Stimulated activated CD4-positive, alpha-beta T cell treated with anti-CD3 and anti-CD28 coated beads, Interleukin-12 subunit alpha, Interleukin-12 subunit beta, amount 100 ng/mL, for 24 hours (primary cell): ENCODE results near the gene ATG9B.
"Not testable (repeated sequence)": the region's sequence is repeated elsewhere in the genome, so short reads cannot be mapped to it uniquely, and the experiment has no call there.

Experiments
- DNase-seq, 2 experiments: peaks; one replicate each; pipeline ENCODE4 v3.0.0-alpha.2; 2020; ENCODE audit warnings: low read depth in 2 of 2

Gene ATG9B

DNA sequence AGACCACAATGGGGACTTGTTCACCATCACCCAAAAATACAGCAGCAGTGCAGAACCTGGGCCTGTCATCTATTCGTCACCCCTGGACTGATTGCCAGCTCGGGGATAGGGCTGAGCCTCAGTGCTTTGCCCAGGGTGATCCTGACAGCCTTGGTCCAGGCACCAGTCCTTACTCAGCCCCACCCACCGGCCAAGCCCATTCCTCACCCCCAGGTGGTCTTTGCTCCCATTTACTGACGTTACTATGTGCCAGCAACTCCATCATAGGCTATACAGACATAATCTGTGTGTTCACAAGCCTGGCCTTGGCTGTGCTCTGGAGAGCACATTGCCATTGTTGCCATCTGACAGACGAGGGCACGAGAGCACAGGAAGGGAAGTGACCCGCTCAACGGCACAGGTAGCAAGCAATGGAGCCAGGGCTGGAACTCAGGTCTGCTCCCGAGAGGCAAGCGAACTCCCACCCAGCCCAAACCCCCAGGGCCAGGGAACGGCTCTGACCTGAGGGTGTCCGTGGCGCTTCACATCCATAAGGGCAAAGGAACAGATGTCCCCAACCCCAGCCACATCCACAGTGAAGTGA, 6.8 kb downstream of the ATG9B start:
- DNase-seq = no peak

DNA sequence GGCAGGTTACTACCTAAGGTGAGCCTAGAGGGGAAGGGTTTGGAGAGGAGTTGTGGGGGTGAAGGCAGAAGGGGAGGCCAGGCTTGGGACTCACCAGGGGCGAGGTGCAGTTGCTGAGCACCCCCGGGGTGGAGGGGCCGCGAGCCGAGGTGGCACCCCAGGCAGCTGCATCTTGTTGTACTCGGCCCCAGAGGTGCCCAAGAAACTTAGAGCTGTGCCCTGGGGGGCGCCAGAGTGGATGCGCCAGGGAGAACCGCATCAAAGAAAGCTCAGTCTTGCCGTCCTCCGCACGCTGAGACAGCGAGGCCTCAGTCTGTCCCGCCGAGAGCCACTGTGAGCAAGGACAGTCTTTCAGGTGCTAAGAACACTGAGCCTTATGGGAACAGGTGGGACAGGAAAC, 7.4 kb downstream of the ATG9B start:
- no peak for DNase-seq

DNA sequence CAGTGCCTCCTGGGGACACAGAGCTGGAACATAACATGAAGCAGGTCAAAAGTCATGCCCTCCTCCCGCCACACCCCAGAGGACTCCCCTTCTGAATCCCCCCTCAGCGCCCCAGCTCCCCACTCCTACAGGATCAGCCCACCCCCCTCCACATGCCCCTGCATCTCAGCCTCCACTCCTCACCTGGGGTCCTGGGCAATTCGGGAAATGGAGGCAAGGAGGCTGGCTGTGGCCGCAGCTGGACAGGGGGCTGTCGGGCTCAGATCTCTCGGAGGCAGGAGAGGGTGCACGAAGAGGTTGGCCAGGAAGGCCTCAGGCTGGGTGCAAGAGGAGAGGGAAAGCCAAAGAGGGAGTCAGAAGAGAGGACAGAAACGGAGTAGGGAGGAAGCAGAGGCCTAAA, 7.8 kb downstream of the ATG9B start:
- DNase-seq = no peak

DNA sequence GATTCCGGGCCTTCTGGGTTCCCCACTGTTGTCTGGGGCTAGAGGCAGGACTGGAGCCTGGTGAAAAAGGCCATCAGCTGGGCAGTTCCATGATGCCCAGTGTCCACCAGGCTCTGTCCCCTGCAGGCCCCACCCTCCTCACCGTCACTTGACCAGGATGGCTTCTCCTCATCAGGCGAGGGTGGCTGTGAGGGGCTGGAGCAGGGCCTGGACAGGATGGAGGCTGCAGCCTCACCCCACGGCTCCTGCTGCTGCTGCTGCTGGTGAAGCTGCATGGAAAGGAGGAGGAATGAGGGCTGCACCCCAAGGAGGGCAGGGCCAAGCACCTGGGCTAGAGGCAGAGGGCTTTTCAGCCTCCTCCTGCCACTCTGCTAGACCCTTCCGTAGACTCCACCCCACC, 8.3 kb downstream of the ATG9B start:
- DNase-seq = no peak

DNA sequence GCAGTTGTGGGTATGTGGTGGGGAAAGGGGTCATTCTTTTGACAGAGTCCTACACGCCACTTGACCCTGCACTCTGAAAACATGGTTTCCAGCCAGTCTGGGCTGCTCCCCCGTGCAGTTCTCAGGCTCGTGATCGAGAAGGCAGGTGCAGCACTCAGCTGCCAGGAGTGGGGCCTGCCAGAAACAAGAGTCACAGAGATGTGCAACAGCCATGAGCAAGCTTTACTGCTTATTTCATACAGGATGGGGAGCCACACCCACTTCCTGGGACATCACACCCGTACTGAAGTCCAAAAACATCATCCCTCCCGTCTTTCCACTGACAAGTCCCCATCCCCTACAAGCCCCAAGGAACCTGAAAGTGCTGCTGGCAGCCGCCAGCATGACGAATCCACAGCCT, 9.3 kb downstream of the ATG9B start:
- DNase-seq = no peak

DNA sequence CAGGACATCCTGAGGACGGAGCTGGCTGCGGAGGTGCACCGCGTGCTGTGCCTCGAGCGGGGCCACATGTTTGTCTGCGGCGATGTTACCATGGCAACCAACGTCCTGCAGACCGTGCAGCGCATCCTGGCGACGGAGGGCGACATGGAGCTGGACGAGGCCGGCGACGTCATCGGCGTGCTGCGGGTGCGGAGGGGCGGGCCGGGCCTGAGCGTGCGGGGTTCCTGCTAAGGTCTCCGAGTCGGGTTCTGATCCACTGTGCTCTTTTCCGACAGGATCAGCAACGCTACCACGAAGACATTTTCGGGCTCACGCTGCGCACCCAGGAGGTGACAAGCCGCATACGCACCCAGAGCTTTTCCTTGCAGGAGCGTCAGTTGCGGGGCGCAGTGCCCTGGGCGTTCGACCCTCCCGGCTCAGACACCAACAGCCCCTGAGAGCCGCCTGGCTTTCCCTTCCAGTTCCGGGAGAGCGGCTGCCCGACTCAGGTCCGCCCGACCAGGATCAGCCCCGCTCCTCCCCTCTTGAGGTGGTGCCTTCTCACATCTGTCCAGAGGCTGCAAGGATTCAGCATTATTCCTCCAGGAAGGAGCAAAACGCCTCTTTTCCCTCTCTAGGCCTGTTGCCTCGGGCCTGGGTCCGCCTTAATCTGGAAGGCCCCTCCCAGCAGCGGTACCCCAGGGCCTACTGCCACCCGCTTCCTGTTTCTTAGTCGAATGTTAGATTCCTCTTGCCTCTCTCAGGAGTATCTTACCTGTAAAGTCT, 10.4 kb downstream of the ATG9B start:
- DNase-seq = peak; percentile 66 to 80

DNA sequence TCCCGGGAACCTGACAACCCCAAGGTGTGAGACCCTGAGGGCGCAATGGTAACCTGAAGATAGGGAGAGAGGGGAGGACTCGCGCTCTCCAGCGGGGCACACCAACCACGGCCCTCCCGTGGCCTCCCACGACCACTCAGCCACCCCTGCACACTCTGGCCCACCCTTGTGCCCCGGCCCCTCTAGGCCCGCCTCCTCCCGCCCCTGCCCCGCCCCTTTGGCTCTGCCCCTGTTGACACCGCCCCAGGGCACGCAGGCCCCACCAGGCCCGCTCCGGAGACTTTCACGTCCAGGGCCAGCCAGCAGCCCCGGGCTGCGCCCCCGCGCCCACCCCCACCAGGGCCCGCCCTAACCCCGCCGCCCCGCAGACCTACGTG, 10.9 kb downstream of the ATG9B start:
- no peak for DNase-seq

DNA sequence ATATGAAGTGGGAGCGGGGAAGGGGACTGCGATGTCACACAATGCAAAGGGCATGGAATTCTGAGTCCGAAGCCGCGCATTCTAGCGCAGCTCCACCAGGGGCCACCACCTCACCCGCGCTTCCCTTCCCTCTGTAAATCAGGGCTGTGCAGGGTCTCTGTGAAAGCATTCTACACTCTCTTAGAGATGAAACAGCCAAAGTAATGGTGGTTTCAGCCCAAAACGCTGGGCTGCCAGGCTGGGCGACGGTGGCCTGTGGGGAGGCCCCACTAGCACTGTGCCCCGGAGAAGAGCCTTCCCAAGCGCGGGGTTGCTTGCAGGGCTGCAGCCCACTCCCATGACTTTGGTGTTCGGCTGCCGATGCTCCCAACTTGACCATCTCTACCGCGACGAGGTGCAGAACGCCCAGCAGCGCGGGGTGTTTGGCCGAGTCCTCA, 11.4 kb downstream of the ATG9B start:
- no peak for DNase-seq

DNA sequence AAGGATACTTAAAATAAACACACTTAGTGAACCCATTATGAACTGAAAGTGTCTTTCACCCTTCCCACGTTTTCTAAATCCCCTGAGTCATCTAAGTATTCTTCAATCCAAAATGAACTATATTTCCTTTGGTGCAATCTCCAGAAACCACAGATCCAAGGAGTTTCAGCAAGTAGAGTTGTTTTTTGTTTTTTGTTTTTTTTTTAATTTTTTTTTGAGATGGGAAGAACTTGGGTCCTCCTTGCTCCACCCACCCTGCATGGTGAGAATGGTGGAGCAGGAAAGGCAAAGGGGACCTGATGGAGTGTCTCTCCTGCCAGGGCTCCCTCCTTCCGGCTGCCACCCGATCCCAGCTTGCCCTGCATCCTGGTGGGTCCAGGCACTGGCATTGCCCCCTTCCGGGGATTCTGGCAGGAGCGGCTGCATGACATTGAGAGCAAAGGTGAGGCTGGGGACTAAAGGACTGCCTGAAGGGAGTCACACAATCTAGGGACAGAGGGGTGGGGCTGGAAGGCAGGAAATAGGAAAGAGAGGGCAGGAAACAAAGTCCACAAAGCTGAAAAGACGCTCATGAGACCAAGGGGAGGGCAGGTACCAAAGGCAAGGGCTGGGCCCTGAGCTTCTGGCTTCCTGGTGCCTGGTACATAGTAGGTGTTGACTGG, 12.1 kb downstream of the ATG9B start:
- DNase-seq = no peak

DNA sequence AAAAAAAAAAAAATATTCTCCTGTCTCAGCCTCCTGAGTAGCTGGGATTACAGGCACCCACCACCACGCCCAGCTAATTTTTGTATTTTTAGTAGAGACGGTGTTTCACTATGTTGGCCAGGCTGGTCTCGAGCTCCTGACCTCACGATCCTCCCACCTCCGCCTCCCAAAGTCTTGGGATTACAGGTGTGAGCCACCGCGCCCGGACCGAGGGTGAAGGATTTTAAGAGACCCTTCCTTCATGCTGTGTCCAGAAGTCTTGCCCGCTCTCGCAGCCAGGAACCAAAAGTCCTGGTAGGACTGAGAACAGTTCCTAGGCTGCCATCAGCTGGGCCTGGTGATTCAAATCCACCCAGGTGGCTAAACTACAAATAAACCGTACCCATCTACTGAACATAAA, 12.7 kb downstream of the ATG9B start:
- not testable (repeated sequence) for DNase-seq

DNA sequence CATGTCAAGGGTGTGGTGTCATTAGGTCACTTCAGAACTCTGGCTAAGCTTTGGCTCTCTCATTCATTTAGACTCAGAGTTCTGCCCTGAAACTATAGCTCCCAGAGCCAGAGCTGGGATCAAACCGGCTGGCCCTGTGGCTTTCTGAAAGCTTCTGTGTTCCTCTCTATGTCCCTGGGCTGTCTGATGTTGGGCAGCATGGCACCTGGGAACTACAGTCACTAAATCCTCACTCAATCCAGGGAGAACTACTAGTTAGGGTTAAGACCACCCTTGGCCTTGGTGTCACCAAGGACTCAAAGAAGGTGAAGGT, 13.2 kb downstream of the ATG9B start:
- no peak for DNase-seq

DNA sequence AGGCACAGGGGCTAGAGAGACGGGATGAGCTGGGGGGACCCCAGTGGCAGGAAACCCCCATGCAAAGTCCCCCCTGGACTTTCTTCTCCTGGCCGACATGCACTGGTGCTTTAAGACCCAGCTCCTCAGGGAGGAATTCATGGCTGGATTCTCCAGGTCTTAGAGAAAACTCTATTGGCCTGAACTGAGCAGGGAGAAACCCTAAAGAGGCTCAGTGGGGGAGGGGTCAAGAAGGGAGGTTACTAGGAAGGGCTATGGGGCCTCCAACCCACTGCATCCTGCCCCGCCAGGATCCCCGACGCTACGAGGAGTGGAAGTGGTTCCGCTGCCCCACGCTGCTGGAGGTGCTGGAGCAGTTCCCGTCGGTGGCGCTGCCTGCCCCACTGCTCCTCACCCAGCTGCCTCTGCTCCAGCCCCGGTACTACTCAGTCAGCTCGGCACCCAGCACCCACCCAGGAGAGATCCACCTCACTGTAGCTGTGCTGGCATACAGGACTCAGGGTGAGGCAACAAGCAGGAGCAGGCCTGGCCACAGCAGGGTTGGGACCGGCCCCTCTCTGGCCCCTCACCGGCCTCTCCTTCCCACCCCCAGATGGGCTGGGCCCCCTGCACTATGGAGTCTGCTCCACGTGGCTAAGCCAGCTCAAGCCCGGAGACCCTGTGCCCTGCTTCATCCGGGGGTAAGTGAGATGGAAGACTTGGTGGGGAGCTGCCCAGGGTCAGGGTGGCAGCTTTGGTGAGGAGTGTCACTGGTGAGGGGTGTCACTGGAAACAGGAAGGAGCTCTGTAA, 13.8 kb downstream of the ATG9B start:
- DNase-seq = no peak

DNA sequence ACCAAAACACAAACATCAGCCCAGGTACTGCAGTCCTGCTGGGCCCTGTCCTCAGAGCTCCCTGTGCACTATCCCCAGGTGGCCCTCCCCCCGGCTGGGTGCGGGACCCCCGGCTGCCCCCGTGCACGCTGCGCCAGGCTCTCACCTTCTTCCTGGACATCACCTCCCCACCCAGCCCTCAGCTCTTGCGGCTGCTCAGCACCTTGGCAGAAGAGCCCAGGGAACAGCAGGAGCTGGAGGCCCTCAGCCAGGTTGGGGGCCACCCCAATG, 14.3 kb downstream of the ATG9B start:
- DNase-seq = no peak

DNA sequence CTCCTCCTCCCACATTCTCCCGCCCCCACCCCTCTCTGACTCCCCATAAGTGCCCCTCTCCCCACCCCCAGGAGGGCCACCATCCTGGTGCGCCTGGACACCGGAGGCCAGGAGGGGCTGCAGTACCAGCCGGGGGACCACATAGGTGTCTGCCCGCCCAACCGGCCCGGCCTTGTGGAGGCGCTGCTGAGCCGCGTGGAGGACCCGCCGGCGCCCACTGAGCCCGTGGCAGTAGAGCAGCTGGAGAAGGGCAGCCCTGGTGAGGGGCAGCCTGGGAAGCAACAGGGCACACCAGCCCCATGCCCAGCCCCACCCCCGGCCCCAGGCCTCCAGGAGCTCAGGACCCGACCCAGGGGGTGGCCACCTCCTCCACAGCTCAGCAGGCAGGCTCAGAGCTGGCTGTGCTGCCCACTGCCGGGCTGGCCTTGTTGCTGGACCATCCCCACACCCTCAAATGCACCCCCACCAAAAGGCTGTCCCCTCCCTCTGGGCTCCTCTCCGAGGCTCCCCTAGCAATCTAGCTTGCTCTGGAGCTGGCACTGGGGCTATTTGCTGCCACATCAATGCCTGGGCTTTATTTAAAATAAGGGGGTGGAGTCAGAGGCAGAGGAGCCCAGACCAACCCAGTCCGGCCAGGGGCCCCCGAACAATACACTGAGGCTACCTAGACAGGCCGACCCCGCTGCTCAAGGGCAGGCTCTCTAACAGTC, 14.8 kb downstream of the ATG9B start:
- DNase-seq = no peak

DNA sequence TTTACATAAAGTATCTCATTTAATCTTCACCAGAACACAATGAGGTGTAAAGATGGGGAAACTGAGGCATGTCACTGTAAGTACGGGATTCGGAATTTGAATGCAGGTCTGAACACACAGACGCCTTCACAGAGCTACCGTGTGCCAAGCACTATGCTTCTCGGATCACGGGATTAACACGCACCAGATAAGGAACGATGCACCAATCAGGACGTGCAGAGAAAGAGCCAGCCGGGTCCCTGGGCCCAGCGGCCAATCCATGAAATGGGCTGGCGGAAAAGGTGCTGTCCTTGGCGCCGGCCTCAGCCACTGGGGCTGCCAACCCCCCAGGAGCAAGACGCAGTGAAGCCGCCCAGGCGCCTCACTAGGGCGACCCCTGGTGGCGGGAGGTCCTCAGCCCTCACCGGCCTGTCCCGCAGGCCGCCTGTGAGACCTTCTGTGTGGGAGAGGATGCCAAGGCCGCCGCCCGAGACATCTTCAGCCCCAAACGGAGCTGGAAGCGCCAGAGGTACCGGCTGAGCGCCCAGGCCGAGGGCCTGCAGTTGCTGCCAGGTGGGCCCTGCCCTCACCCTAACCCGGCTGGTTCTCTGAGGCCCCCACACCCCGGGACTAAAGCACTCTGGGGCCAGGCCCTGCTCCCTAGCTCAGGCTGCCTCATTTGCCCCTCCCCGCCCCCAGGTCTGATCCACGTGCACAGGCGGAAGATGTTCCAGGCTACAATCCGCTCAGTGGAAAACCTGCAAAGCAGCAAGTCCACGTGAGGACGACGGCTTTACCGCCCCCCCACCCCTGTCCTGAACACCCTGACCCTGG, 15.6 kb downstream of the ATG9B start:
- DNase-seq = peak; percentile 70 to 82

DNA sequence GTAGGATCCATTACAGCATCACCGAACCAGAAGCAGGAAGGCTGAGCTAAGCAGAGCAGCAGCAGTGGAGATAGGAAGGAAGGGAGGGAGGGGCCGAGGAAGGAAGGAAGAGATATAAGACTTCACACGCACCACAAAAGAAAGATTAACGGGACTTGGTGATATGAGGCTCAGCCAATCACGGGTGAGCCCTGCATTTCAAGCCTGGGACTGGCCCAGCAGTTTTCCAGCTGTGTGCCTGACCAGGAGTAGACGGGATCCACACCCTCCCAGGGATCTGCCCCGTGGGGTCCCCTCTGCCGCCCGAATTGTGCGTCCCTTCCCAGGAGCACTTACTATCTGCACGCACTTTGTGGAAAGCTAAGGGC, 16.2 kb downstream of the ATG9B start:
- no peak for DNase-seq

DNA sequence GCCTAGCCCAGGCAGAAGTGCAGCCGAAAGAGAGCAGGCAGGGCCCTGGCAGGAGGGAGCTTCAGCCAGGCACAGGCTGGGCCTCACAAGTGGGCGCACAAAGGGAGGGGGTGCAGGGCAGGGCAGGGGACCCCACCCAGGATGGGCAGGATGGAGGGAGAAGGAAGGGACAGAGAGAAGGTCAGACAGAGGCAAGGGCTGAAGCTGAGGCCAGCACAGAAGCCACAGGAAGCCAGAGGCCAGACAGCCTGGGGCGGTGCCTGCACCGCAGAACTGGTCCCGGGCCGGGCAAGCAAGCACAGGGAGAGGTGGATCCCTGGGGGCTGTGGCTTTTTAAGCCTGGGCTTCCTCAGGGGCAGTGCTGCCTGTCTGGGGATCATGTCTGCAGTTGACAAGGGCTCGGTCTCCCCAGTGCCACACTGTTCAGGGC, 16.8 kb downstream of the ATG9B start:
- DNase-seq = no peak

DNA sequence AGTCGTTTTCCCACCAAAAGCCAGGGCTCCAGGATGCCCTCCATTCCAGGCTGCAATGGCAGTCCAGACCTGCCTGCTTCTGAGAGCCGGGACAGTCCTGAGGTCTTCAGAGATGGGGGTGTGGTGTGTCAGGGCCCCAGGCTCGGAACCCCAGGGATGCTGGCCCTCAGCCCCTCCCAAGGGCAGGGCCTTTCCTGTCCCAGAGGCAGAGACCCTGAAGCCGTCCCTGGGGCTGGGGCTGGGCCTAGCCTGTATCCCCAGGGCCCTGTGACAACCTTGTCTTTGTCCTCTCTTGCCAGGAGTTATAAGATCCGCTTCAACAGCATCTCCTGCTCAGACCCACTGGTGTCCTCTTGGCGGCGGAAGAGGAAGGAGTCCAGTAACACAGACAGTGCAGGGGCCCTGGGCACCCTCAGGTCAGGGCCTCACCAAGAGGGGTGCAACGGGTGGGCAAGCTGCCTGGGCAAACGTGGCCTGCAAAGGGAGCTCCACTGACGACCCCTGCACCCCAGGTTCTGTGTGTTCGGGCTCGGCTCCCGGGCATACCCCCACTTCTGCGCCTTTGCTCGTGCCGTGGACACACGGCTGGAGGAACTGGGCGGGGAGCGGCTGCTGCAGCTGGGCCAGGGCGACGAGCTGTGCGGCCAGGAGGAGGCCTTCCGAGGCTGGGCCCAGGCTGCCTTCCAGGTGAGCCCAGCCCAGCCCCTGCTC, 17.5 kb downstream of the ATG9B start:
- no peak for DNase-seq

DNA sequence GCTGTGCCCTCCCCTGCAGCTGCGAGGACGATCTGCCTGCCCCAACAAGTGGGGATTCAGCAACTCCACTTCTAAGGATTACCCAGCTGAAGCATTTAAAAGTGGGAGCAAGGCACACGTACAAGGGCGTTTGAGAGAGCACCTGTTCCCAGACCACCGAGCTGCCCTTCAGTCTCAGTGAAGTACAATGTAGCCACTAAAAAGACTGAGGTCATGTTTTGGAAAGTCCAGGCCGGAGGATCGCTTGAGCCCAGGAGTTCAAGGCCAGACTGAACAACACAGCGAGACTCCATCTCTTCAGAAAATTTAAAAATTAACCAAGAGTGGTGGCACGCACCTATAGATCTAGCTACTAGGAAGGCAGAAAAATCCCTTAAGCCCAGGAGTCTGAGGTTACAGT, 18.7 kb downstream of the ATG9B start:
- DNase-seq = no peak

DNA sequence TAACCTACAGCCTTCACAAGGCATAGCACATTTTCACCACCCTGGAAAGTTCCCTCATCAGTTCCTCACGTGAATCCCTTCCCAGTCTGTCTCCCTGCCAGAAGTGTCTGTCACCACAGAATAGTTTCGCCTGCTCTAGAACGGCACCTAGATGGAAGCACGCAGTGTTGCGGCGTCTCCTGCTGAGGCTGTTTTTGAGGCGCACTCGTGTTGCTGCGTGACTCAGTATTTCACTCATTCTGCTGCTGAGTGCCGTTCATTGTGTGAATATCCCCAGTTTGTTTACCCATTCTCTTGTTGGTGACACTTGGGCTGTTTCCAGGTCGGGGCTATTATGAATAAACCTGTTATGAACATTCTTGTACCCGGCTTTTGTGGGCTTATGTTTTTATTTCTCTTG, 20.7 kb downstream of the ATG9B start:
- DNase-seq = no peak

DNA sequence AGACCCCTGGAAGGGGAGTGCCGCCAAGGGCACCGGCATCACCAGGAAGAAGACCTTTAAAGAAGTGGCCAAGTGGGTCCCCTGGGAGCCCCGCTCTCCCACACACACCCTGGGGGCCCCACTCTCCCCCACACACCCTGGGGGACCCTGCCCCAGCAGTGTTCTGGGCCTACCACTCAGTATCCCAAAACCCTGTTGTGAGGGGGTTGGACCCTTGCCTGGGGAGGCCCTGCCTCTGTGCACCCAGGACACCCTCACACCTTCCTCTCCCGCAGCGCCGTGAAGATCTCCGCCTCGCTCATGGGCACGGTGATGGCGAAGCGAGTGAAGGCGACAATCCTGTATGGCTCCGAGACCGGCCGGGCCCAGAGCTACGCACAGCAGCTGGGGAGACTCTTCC, 22.7 kb downstream of the ATG9B start:
- DNase-seq = no peak
